MM.1S (cell line): ENCODE data around the gene PTGER1.

Experiments
- DNase-seq: peaks from one replicate; pipeline ENCODE4 v3.0.0-alpha.2; 2015
- H2AFZ ChIP-seq: fragments of 300-600 bp; sonication (generic); 2 replicates; pipeline ENCODE4 v1.6.0; 2016; ENCODE audit warnings: antibody characterized with exemption, low read length
- H3F3A ChIP-seq: fragments of 300-600 bp; sonication (generic); 2 replicates; pipeline ENCODE4 v1.6.1; 2016; ENCODE audit warnings: mild to moderate bottlenecking, antibody characterized with exemption, low read length, moderate library complexity, mixed read lengths; ENCODE audit not compliant: insufficient read depth
- H3K27ac ChIP-seq: fragments of 300-600 bp; sonication (generic); 2 replicates; pipeline ENCODE4 v1.5.1; 2016; ENCODE audit warnings: mild to moderate bottlenecking, low read length
- H3K27me3 ChIP-seq: fragments of 300-600 bp; sonication (generic); replicated peaks from 2 replicates; pipeline ENCODE4 v1.6.0; 2016; ENCODE audit warnings: low read length; ENCODE audit not compliant: insufficient read depth
- H3K36me3 ChIP-seq: fragments of 300-600 bp; sonication (generic); replicated peaks from 2 replicates; pipeline ENCODE4 v1.6.1; 2016; ENCODE audit warnings: mild to moderate bottlenecking, low read length, mixed read lengths; ENCODE audit not compliant: insufficient read depth
- H3K4me1 ChIP-seq: fragments of 300-600 bp; sonication (generic); 2 replicates; pipeline ENCODE4 v1.6.1; 2016; ENCODE audit warnings: low read length, mixed read lengths
- H3K4me2 ChIP-seq: fragments of 300-600 bp; sonication (generic); 2 replicates; pipeline ENCODE4 v1.6.0; 2016; ENCODE audit warnings: low read depth, low read length
- H3K4me3 ChIP-seq: fragments of 300-600 bp; sonication (generic); 2 replicates; pipeline ENCODE4 v1.5.1; 2016; ENCODE audit warnings: low read length, mixed read lengths
- H3K79me2 ChIP-seq: fragments of 300-600 bp; sonication (generic); 2 replicates; pipeline ENCODE4 v1.6.1; 2016; ENCODE audit warnings: mixed run types, low read length, mixed read lengths
- H3K9ac ChIP-seq: fragments of 300-600 bp; sonication (generic); 2 replicates; pipeline ENCODE4 v1.6.1; 2016; ENCODE audit warnings: low read length, mixed read lengths
- H3K9me2 ChIP-seq: fragments of 300-600 bp; sonication (generic); replicated peaks from 2 replicates; pipeline ENCODE4 v1.6.1; 2016; ENCODE audit warnings: mild to moderate bottlenecking, low read length, mixed read lengths; ENCODE audit not compliant: insufficient read depth
- H3K9me3 ChIP-seq: fragments of 300-600 bp; sonication (generic); replicated peaks from 2 replicates; pipeline ENCODE4 v1.6.1; 2016; ENCODE audit warnings: mild to moderate bottlenecking, low read length, mixed read lengths; ENCODE audit not compliant: insufficient read depth
- H4K20me1 ChIP-seq: fragments of 300-600 bp; sonication (generic); 2 replicates; pipeline ENCODE4 v1.6.1; 2016; ENCODE audit warnings: mild to moderate bottlenecking, low read length, moderate library complexity, mixed read lengths; ENCODE audit not compliant: insufficient read depth
- CTCF ChIP-seq: fragments of 300-600 bp; sonication (generic); IDR thresholded peaks from 2 replicates; pipeline ENCODE4 v1.5.1; 2016; ENCODE audit warnings: antibody characterized with exemption, low read length, mixed read lengths
- EZH2 ChIP-seq: fragments of 300-600 bp; sonication (generic); optimal IDR thresholded peaks from 2 replicates; pipeline ENCODE3; 2017; ENCODE audit warnings: low read depth, mild to moderate bottlenecking, antibody characterized with exemption, low read length, mixed read lengths
- EZH2phosphoT487 ChIP-seq: fragments of 300-600 bp; sonication (generic); IDR thresholded peaks from 2 replicates; pipeline ENCODE4 v1.6.1; 2018; ENCODE audit warnings: antibody characterized with exemption, low read length

The PTGER1 gene

GRCh38 chr19:14474827-14475226 is 327 bp downstream of the PTGER1 start:
- no peaks in the 10 kb centered on the region for H3K79me2 ChIP-seq
- H3K36me3 ChIP-seq: no peaks in the 10 kb centered on the region
- H2AFZ ChIP-seq: no peak overlapping the region
- H3K9me3 ChIP-seq: no peaks in the 10 kb centered on the region
- no peak overlapping the region for H3K27ac ChIP-seq
- no peak overlapping the region for H3K9ac ChIP-seq
- no peak overlapping the region for H3K4me3 ChIP-seq
- H3K4me1 ChIP-seq: no peaks in the 10 kb centered on the region
- no peaks in the 10 kb centered on the region for H4K20me1 ChIP-seq
- no peak for DNase-seq
- no peaks in the 10 kb centered on the region for H3K9me2 ChIP-seq
- no peak for TF ChIP-seq EZH2
- TF ChIP-seq EZH2phosphoT487: no peak
- no peak for TF ChIP-seq CTCF
- no peaks in the 10 kb centered on the region for H3F3A ChIP-seq
- H3K4me2 ChIP-seq: no peak overlapping the region
- H3K27me3 ChIP-seq: peaks cover 48% of the 10 kb centered on the region

GRCh38 chr19:14473978-14474578 is 1.1 kb downstream of the PTGER1 start:
- Histone ChIP-seq H3F3A (no peaks in the 10 kb centered on the region), H3K79me2 (no peaks in the 10 kb centered on the region), H3K9me3 (no peaks in the 10 kb centered on the region), H3K4me2 (no peak overlapping the region), H3K27ac (no peak overlapping the region), H3K4me3 (no peak overlapping the region), H3K27me3 (peaks cover 48% of the 10 kb centered on the region), H3K36me3 (no peaks in the 10 kb centered on the region), H3K9me2 (no peaks in the 10 kb centered on the region), H3K9ac (no peak overlapping the region), H4K20me1 (no peaks in the 10 kb centered on the region), H3K4me1 (no peaks in the 10 kb centered on the region), H2AFZ (no peak overlapping the region)
- DNase-seq: no peak
- no peak for TF ChIP-seq EZH2phosphoT487
- no peak for TF ChIP-seq CTCF
- TF ChIP-seq EZH2: no peak

- Histone ChIP-seq H3K9ac (no peak overlapping the region), H3K4me3 (no peak overlapping the region), H3K79me2 (no peaks in the 10 kb centered on the region), H3K36me3 (no peaks in the 10 kb centered on the region), H3K27me3 (peaks cover 48% of the 10 kb centered on the region), H3F3A (no peaks in the 10 kb centered on the region), H2AFZ (no peak overlapping the region), H3K4me2 (no peak overlapping the region), H3K4me1 (no peaks in the 10 kb centered on the region), H3K9me2 (no peaks in the 10 kb centered on the region), H3K9me3 (no peaks in the 10 kb centered on the region), H3K27ac (no peak overlapping the region), H4K20me1 (no peaks in the 10 kb centered on the region)
- DNase-seq: no peak
- TF ChIP-seq EZH2phosphoT487: no peak
- no peak for TF ChIP-seq EZH2
These were observed 1.8 kb downstream of the PTGER1 start for GRCh38 chr19:14473073-14473977.
